ENCODE measurements around the gene RERE. TPM values are rescaled to one million over a fixed set of nuclear protein-coding genes. Genes with fewer than 3 reads are reported as not detected.

RERE gene
- total and polyA plus RNA-seq, 7 donors, result 38.8 to 308 (median 99.7) TPM

DNA sequence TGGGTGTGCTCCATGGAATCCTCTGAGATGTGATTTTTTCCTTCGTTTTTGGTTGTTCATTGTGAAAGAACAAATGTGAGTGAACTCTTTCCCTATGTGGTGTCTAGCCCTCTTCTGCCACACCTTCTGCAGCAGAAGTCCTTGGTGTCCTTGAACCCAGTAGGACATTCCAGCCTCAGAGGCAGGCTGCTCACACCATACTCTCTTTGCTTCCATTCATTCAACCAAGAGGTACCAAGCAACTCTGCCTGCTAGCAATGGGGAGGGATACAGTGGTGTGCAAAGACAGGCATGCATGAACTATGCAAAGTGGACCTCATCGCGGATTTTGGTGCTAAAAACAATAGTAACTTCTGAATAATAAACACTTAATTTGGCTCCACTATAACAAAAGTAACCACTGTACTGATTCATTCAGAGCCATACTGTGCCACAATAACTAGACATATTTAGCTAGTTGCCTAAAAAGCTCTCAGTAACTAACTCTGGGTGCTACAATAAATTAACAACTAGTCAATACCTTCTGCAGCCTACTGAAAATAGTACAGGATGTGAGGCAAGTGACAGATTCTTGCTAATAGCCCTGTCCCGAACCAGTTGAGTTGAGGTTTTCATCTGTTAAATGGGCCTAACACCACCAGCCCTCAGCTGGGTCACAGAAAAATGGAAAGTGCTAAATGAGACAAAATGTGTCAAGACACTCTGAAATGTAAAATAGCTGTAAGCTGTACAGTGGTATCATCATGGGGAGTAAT lies 344.1 kb downstream of the RERE start:
- no peak for TF ChIP-seq CTCF (IDR thresholded peaks at IDR 0.05)
- WGBS, 3 donors, result 80 to 89% (median 87%) methylated on average over 4 of the region's 4 CpGs
- no peak overlapping the region for H3K27ac ChIP-seq
- H3K9me3 ChIP-seq, result no peaks in the 10 kb centered on the region
- H3K4me1 ChIP-seq, result peaks cover 26% of the 10 kb centered on the region
- intact Hi-C loops (cut with DNase I), result no loop called here
- H3K4me3 ChIP-seq, result no peak overlapping the region
- H3K27me3 ChIP-seq (ENCODE audit: insufficient read depth in 3 of 3, low read length in 2 of 3), result no peaks in the 10 kb centered on the region
- ATAC-seq (no peak), DNase-seq (no peak)
- no peaks in the 10 kb centered on the region for H3K36me3 ChIP-seq (ENCODE audit: insufficient read depth in 1 of 2, low read depth in 1 of 2)

DNA sequence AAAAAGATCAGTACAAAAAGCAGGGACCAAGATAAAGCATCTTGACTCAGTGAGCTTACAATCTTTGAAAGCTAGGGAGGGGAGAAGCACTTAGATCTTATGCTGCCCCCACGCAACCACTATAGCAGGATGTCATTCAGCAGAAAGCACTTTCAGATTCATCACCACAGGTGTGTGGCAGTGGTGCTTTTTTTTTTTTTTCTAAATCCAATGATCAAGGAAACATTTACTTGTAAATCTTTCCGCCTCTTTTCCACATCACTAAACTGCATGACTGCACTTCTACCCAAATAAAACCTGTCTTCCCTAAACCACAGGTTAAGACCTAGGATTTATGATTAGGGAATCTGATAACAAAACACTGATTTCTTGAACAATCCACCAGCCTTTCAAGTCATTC lies 344.8 kb downstream of the RERE start:
- 91 to 100% (median 97%) methylated on average over 2 of the region's 2 CpGs for WGBS, 3 donors
- H3K4me3 ChIP-seq, result no peak overlapping the region
- no peak overlapping the region for H3K27ac ChIP-seq
- H3K27me3 ChIP-seq (ENCODE audit: insufficient read depth in 3 of 3, low read length in 2 of 3), result no peaks in the 10 kb centered on the region
- no peak for DNase-seq
- peaks cover 24% of the 10 kb centered on the region for H3K4me1 ChIP-seq
- no peak for ATAC-seq
- H3K9me3 ChIP-seq, result no peaks in the 10 kb centered on the region
- intact Hi-C loops (cut with DNase I), result no loop called here
- no peaks in the 10 kb centered on the region for H3K36me3 ChIP-seq (ENCODE audit: insufficient read depth in 1 of 2, low read depth in 1 of 2)
- no peak for TF ChIP-seq CTCF (IDR thresholded peaks at IDR 0.05)

- intact Hi-C loops (cut with DNase I), result no loop called here
- no peak for ATAC-seq
These were observed 346.0 kb downstream of the RERE start for GRCh38 chr1:8471451-8471850.

DNA sequence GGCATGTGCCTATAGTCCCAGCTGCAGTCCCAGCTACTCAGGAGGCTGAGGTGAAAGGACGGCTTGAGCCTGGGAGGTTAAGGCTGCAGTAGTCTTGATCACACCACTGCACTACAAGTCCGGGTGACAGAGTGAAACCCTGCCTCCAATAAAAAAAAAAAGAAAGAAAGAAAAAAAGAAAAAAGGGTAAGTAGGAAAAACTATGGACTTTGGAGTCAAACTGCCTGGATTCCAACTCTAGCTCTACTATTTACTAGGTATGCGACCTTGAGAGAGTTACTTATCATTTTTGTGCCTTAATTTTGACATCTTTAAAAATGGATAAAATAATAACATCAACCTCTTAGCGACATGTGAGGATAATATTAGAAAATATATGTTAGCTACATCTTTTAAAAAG lies 348.7 kb downstream of the RERE start:
- ATAC-seq, result no peak
- 88 to 94% (median 88%) methylated on average over 4 of the region's 4 CpGs for WGBS, 3 donors
- intact Hi-C loops (cut with DNase I), result loop anchor here in 1 of 2 donors (10.0 kb wide), 1 partner anchor 206 kb away; no protein-coding TSS in a partner anchor

More at GRCh38 chr1:8471451-8471850, 346.0 kb downstream of the RERE start:
- Histone ChIP-seq H3K9me3 (no peaks in the 10 kb centered on the region), H3K27me3 (ENCODE audit: insufficient read depth in 3 of 3, low read length in 2 of 3) (no peaks in the 10 kb centered on the region), H3K27ac (no peak overlapping the region), H3K4me1 (peaks cover 12% of the 10 kb centered on the region), H3K4me3 (no peak overlapping the region), H3K36me3 (ENCODE audit: insufficient read depth in 1 of 2, low read depth in 1 of 2) (no peaks in the 10 kb centered on the region)
- 86 to 95% (median 91%) methylated on average over 5 of the region's 5 CpGs for WGBS, 3 donors
- TF ChIP-seq CTCF (IDR thresholded peaks at IDR 0.05), result no peak
- no peak for DNase-seq

More for the DNA sequence above, 348.7 kb downstream of the RERE start:
- DNase-seq, result no peak
- Histone ChIP-seq H3K27ac (no peak overlapping the region), H3K4me3 (no peak overlapping the region), H3K36me3 (ENCODE audit: insufficient read depth in 1 of 2, low read depth in 1 of 2) (peaks cover 0 to 11% of the 10 kb centered on the region in 2 donors), H3K4me1 (peaks cover 16% of the 10 kb centered on the region), H3K9me3 (no peaks in the 10 kb centered on the region), H3K27me3 (ENCODE audit: insufficient read depth in 3 of 3, low read length in 2 of 3) (no peaks in the 10 kb centered on the region)
- no peak for TF ChIP-seq CTCF (IDR thresholded peaks at IDR 0.05)
